HepG2 (cell line): Measurements from ENCODE around the gene YY1. TPM values are rescaled to one million over a fixed set of nuclear protein-coding genes. Genes with fewer than 3 reads are reported as not detected.

Source experiments
- ATAC-seq: fragments of 200-7000 bp; cut with Tn5 transposase; 3 replicates; pipeline ENCODE4 v1.9.1; 2020; ENCODE audit warnings: mild to moderate bottlenecking, moderate library complexity
- BruUV-seq: library from RNA; stranded (reverse); fragments of 400-500 nt; replicated peaks from 2 replicates; lab custom pipeline; 2021; lab: Mats Ljungman, UMichigan
- CTCF ChIA-PET: fragments of 300-600 bp; formaldehyde crosslinking; extraction: SDS; loops from one replicate; lab custom pipeline; 2021; ENCODE audit warnings: low total read pairs, inconsistent platforms, low intra/inter-chr PET ratio; lab: Yijun Ruan, JAX
- POLR2A ChIA-PET: fragments of 350-600 bp; sonication (Branson Sonifier 250); formaldehyde crosslinking; loops from one replicate; lab custom pipeline; 2020; ENCODE audit warnings: antibody characterized with exemption, inconsistent platforms; lab: Yijun Ruan, JAX
- DNase-seq: peaks from one replicate; pipeline ENCODE4 v3.0.0-alpha.2; 2015; ENCODE audit warnings: low spot score
- FAIRE-seq: peaks from 3 replicates; lab custom pipeline; 2011; peaks lifted over from hg19 to GRCh38; lab: Jason Lieb, UNC
- H2AFZ ChIP-seq: one replicate; pipeline ENCODE4 v1.6.1; 2011; ENCODE audit warnings: low read length, inconsistent platforms
- H3K27ac ChIP-seq: fragments of 300-600 bp; 3 replicates; pipeline ENCODE4 v1.8.0; 2011; ENCODE audit warnings: mixed run types, mild to moderate bottlenecking, mixed read lengths, low read length, inconsistent platforms; ENCODE audit not compliant: insufficient read depth; ENCODE audit errors: extremely low read length
- H3K27me3 ChIP-seq, 2 experiments: fragments of 200-600 bp in 1 of 2; 2 replicates in 1 of 2; 3 replicates in 1 of 2; pipeline versions ENCODE4 v1.6.0 to v1.8.0; 2011; ENCODE audit warnings: low read length in 2 of 2, mild to moderate bottlenecking in 2 of 2, moderate library complexity in 2 of 2, inconsistent platforms in 1 of 2; ENCODE audit not compliant: insufficient read depth in 2 of 2, control insufficient read depth in 1 of 2
- H3K36me3 ChIP-seq, 2 experiments: fragments of 200-600 bp in 1 of 2; replicated peaks in 1 of 2; 2 replicates in 1 of 2; 3 replicates in 1 of 2; pipeline versions ENCODE4 v1.5.1 to v1.8.0; 2011; ENCODE audit warnings: low read length in 2 of 2, inconsistent platforms in 1 of 2; ENCODE audit not compliant: insufficient read depth in 2 of 2, control insufficient read depth in 1 of 2
- H3K4me1 ChIP-seq: 2 replicates; pipeline ENCODE4 v1.5.1; 2012; ENCODE audit warnings: low read length, inconsistent platforms; ENCODE audit not compliant: insufficient read depth
- H3K4me2 ChIP-seq: 2 replicates; pipeline ENCODE4 v1.6.0; 2011; ENCODE audit warnings: low read depth, low read length, inconsistent platforms
- H3K4me3 ChIP-seq, 3 experiments: fragments of 200-600 bp in 1 of 3; sonication (generic), shearing (Covaris generic) in 1 of 3; replicated peaks in 1 of 3; 2 replicates each; pipeline ENCODE4 v1.5.1; 2011 to 2016; ENCODE audit warnings: low read length in 3 of 3, inconsistent platforms in 2 of 3, low read depth in 2 of 3, mild to moderate bottlenecking in 2 of 3, control low read depth in 1 of 3, mixed read lengths in 1 of 3; ENCODE audit not compliant: insufficient read depth in 1 of 3
- H3K79me2 ChIP-seq: one replicate; pipeline ENCODE4 v1.6.1; 2011; ENCODE audit warnings: low read length, inconsistent platforms; ENCODE audit not compliant: insufficient read depth
- H3K9ac ChIP-seq: 2 replicates; pipeline ENCODE4 v1.6.0; 2011; ENCODE audit warnings: mild to moderate bottlenecking, low read depth, low read length, inconsistent platforms; ENCODE audit not compliant: insufficient read depth
- H3K9me3 ChIP-seq: 2 replicates; pipeline ENCODE4 v1.5.1; 2012; ENCODE audit warnings: mild to moderate bottlenecking, low read length
- H4K20me1 ChIP-seq: 2 replicates; pipeline ENCODE4 v1.6.0; 2011; ENCODE audit warnings: inconsistent platforms, mild to moderate bottlenecking, low read length, moderate library complexity; ENCODE audit not compliant: insufficient read depth
- BRCA1 ChIP-seq: sonication (generic); formaldehyde crosslinking; IDR thresholded peaks from 2 replicates; pipeline ENCODE4 v1.4.0; 2020; ENCODE audit warnings: missing genetic modification reagents
- EEA1 ChIP-seq: sonication (generic); formaldehyde crosslinking; IDR thresholded peaks from 2 replicates; pipeline ENCODE4 v1.5.1; 2020; ENCODE audit warnings: mild to moderate bottlenecking, missing genetic modification reagents, borderline replicate concordance
- ESRRA ChIP-seq: sonication (generic); formaldehyde crosslinking; IDR thresholded peaks from 2 replicates; pipeline ENCODE4 v1.5.1; 2020; ENCODE audit warnings: mild to moderate bottlenecking, low read depth, missing genetic modification reagents
- FOXK1 ChIP-seq: sonication (generic); formaldehyde crosslinking; IDR thresholded peaks from 2 replicates; pipeline ENCODE4 v1.4.0; 2020; ENCODE audit warnings: low read depth, missing genetic modification reagents, borderline replicate concordance
- KIAA2018 ChIP-seq: sonication (generic); formaldehyde crosslinking; IDR thresholded peaks from 2 replicates; pipeline ENCODE4 v1.5.0; 2020; ENCODE audit warnings: mild to moderate bottlenecking, missing genetic modification reagents, borderline replicate concordance
- REXO4 ChIP-seq: sonication (generic); formaldehyde crosslinking; IDR thresholded peaks from 2 replicates; pipeline ENCODE4 v1.8.0; 2022; ENCODE audit warnings: missing genetic modification reagents, mild to moderate bottlenecking, borderline replicate concordance
- RFX3 ChIP-seq: IDR thresholded peaks from 2 replicates; pipeline ENCODE4 v1.6.1; 2016; ENCODE audit warnings: missing biosample characterization, missing genetic modification reagents
- ZNF33A ChIP-seq: sonication (generic); formaldehyde crosslinking; IDR thresholded peaks from 2 replicates; pipeline ENCODE4 v1.5.1; 2020; ENCODE audit warnings: missing genetic modification reagents, mild to moderate bottlenecking, moderate library complexity, borderline replicate concordance
- ZNF34 ChIP-seq: sonication (generic); formaldehyde crosslinking; IDR thresholded peaks from 2 replicates; pipeline ENCODE4 v1.4.0; 2020; ENCODE audit warnings: mild to moderate bottlenecking, missing genetic modification reagents, borderline replicate concordance
- ZNF674 ChIP-seq: sonication (generic); formaldehyde crosslinking; IDR thresholded peaks from 2 replicates; pipeline ENCODE4 v1.5.0; 2020; ENCODE audit warnings: low read depth, mild to moderate bottlenecking, missing genetic modification reagents
- ZNF749 ChIP-seq: sonication (generic); formaldehyde crosslinking; IDR thresholded peaks from 2 replicates; pipeline ENCODE4 v1.8.0; 2022; ENCODE audit warnings: mild to moderate bottlenecking, missing genetic modification reagents, moderate library complexity, borderline replicate concordance
- ZNF841 ChIP-seq: sonication (generic); formaldehyde crosslinking; IDR thresholded peaks from 2 replicates; pipeline ENCODE4 v1.8.1; 2023; ENCODE audit warnings: missing genetic modification reagents, borderline replicate concordance
- ZSCAN5A ChIP-seq: sonication (generic); formaldehyde crosslinking; IDR thresholded peaks from 2 replicates; pipeline ENCODE4 v1.8.0; 2022; ENCODE audit warnings: mild to moderate bottlenecking, missing genetic modification reagents, borderline replicate concordance
- WGBS: methylation state at CpG from one replicate; pipeline ENCODE4 v1.1.6; 2017; ENCODE audit warnings: low lambda C conversion rate; 5-methylcytosine and 5-hydroxymethylcytosine counted together
- in situ Hi-C: cut with HindIII; loops from 2 replicates; pipeline ENCODE4 v1.10.0; 2017; ENCODE audit warnings: low pct_unique_long_range_greater_than_20kb; ENCODE audit not compliant: extremely low pct_ligation_motif_present
- intact Hi-C: fragments of 100-400 bp; cut with micrococcal nuclease; formaldehyde crosslinking; loops from one replicate; pipeline ENCODE4 v1.10.0; 2022; ENCODE audit not compliant: unreplicated experiment
- polyA plus RNA-seq, 8 experiments: library from polyadenylated mRNA; depleted of rRNA in 3 of 8; stranded (reverse) in 7 of 8; unstranded in 1 of 8; fragments of >200 nt; fragmentation: Illumina TruSeq in 4 of 8; extraction: Trizol in 4 of 8; gene quantifications; 2 replicates each; pipeline versions ENCODE4 v1.2.1 to v1.2.3, GENCODE V29; 2011 to 2016; ENCODE audit warnings: low read depth in 4 of 8, missing spikeins in 1 of 8, mixed read lengths in 1 of 8; ENCODE audit not compliant: insufficient read depth in 1 of 8
- total RNA-seq, 5 experiments: library from RNA; depleted of rRNA; stranded (reverse); fragments of >200 nt; fragmentation: Illumina TruSeq; extraction: Trizol; gene quantifications; 2 replicates each; pipeline ENCODE4 v1.2.3, GENCODE V29; 2016; ENCODE audit warnings: low read depth in 1 of 5

YY1 gene
- total and polyA plus RNA-seq, 2 of the 13 experiments (the other 11 are each of a cell fraction or from before 2014, with no cell fraction given) = 29.4 to 68.1 TPM

- under 1% methylated on average over 18 of the region's 65 CpGs for WGBS
- no peak for DNase-seq
- H2AFZ ChIP-seq = no peak overlapping the region
- peak overlapping the region; percentile 64 to 81 (median 72) for H3K4me3 ChIP-seq
- CTCF ChIA-PET = no interaction called here
- ATAC-seq = no peak
- H3K4me1 ChIP-seq = peaks cover 44% of the 10 kb centered on the region
- H3K4me2 ChIP-seq = peak overlapping the region; percentile 83
- H3K79me2 ChIP-seq = no peaks in the 10 kb centered on the region
- H4K20me1 ChIP-seq = no peaks in the 10 kb centered on the region; the same call in 1 of the 2 replicates
- H3K27me3 ChIP-seq = no peaks in the 10 kb centered on the region; a peak in 2 of 5 replicates
- H3K9me3 ChIP-seq = no peaks in the 10 kb centered on the region
- intact Hi-C loops = loop anchor here (2.0 kb wide), 2 partner anchors 15 to 17 kb away; partner anchors contain the start of gene SLC25A47
- no peak overlapping the region for H3K27ac ChIP-seq
- FAIRE-seq = no peak
- peak overlapping the region; percentile 56; the same call in 1 of the 2 replicates for H3K9ac ChIP-seq
- BruUV-seq = no TSS peak
- in situ Hi-C loops = loop anchor here (5.0 kb wide), 1 partner anchor 72 kb away; the partner anchor contains the start of gene WDR25
- POLR2A ChIA-PET = interaction anchor here (0.6 to 1.3 kb wide), 3 partner anchors 9 to 17 kb away, joined by 3 to 7 read pairs (median 3); no protein-coding TSS in a partner anchor
- H3K36me3 ChIP-seq = no peaks in the 10 kb centered on the region
- TF ChIP-seq FOXK1 (CRISPR knock-in tag) = no peak
- 0 out of 2 replicates have a peak, but pooled peaks have one; percentile 40 for TF ChIP-seq ZNF34 (CRISPR knock-in tag)
- no peak for TF ChIP-seq REXO4 (CRISPR knock-in tag)
- TF ChIP-seq ZSCAN5A = no peak
- no peak for TF ChIP-seq ZNF749 (CRISPR knock-in tag)
- no peak for TF ChIP-seq EEA1 (CRISPR knock-in tag)
- no peak for TF ChIP-seq ESRRA (CRISPR knock-in tag)
- no peak for TF ChIP-seq ZNF841
- TF ChIP-seq ZNF33A (CRISPR knock-in tag) = no peak
- no peak for TF ChIP-seq BRCA1 (CRISPR knock-in tag)
- TF ChIP-seq ZNF674 = no peak
- no peak for TF ChIP-seq KIAA2018
- no peak for TF ChIP-seq RFX3 (CRISPR knock-in tag)
Measured at GRCh38 chr14:100305324-100306100, 66.6 kb downstream of the YY1 start.
